GM23338 (cell line): ENCODE measurements around the gene CASP3. TPM values are rescaled to one million over a fixed set of nuclear protein-coding genes. Genes with fewer than 3 reads are reported as not detected.

Experiments used
- ATAC-seq: fragments of 200-7000 bp; cut with Tn5 transposase; 3 replicates; pipeline ENCODE4 v1.9.1; 2020
- DNase-seq: peaks from one replicate; pipeline ENCODE4 v3.0.0-alpha.2; 2015; ENCODE audit warnings: low spot score
- H2AFZ ChIP-seq: fragments of 200-600 bp; sonication (generic); 2 replicates; pipeline ENCODE4 v1.8.0; 2016; ENCODE audit warnings: antibody characterized with exemption, mild to moderate bottlenecking, moderate library complexity
- H3F3A ChIP-seq: fragments of 200-600 bp; sonication (generic); replicated peaks from 2 replicates; pipeline ENCODE4 v1.8.0; 2017; ENCODE audit warnings: antibody characterized with exemption, mixed run types, low read depth
- H3K27ac ChIP-seq: fragments of 200-600 bp; sonication (generic); 2 replicates; pipeline ENCODE4 v1.6.1; 2016; ENCODE audit warnings: low read depth
- H3K27me3 ChIP-seq: fragments of 200-600 bp; sonication (generic); 2 replicates; pipeline ENCODE4 v1.8.0; 2016; ENCODE audit warnings: mild to moderate bottlenecking, mixed run types, moderate library complexity; ENCODE audit not compliant: insufficient read depth
- H3K36me3 ChIP-seq: fragments of 200-600 bp; sonication (generic); 2 replicates; pipeline ENCODE4 v1.8.0; 2016; ENCODE audit warnings: mild to moderate bottlenecking; ENCODE audit not compliant: insufficient read depth
- H3K4me1 ChIP-seq: fragments of 200-600 bp; sonication (generic); 2 replicates; pipeline ENCODE4 v1.8.0; 2016; ENCODE audit warnings: mild to moderate bottlenecking, moderate library complexity; ENCODE audit not compliant: insufficient read depth
- H3K4me2 ChIP-seq: fragments of 200-600 bp; sonication (generic); 2 replicates; pipeline ENCODE4 v1.7.1; 2017; ENCODE audit warnings: mixed run types
- H3K4me3 ChIP-seq: fragments of 200-600 bp; sonication (generic); 2 replicates; pipeline ENCODE4 v1.6.1; 2016; ENCODE audit warnings: mixed run types
- H3K79me2 ChIP-seq: fragments of 200-600 bp; sonication (generic); replicated peaks from 2 replicates; pipeline ENCODE4 v1.8.0; 2017; ENCODE audit warnings: mild to moderate bottlenecking; ENCODE audit not compliant: insufficient read depth
- H3K9me2 ChIP-seq: fragments of 200-600 bp; sonication (generic); 2 replicates; pipeline ENCODE4 v1.8.0; 2017; ENCODE audit not compliant: insufficient read depth
- H4K20me1 ChIP-seq: fragments of 200-600 bp; sonication (generic); replicated peaks from 2 replicates; pipeline ENCODE4 v1.8.0; 2017; ENCODE audit warnings: mild to moderate bottlenecking; ENCODE audit not compliant: insufficient read depth
- H3K27ac Mint-ChIP-seq: 2 replicates; pipeline ENCODE4 v1.8.0; 2020; ENCODE audit warnings: inconsistent platforms, mild to moderate bottlenecking, moderate library complexity, mixed read lengths
- H3K27me3 Mint-ChIP-seq: 3 replicates; pipeline ENCODE4 v1.8.0; 2022; ENCODE audit warnings: low read depth, mild to moderate bottlenecking, moderate library complexity, mixed read lengths, inconsistent platforms; ENCODE audit not compliant: insufficient read depth, poor library complexity
- H3K36me3 Mint-ChIP-seq: 3 replicates; pipeline ENCODE4 v1.8.0; 2021; ENCODE audit warnings: low read depth, mild to moderate bottlenecking, inconsistent platforms, moderate library complexity, mixed read lengths
- H3K4me1 Mint-ChIP-seq: 3 replicates; pipeline ENCODE4 v1.8.0; 2020; ENCODE audit warnings: mild to moderate bottlenecking, inconsistent platforms, mixed read lengths
- H3K4me3 Mint-ChIP-seq: 3 replicates; pipeline ENCODE4 v1.8.0; 2021; ENCODE audit warnings: moderate library complexity, mild to moderate bottlenecking, inconsistent platforms, mixed read lengths
- H3K9me3 Mint-ChIP-seq: 3 replicates; pipeline ENCODE4 v1.8.0; 2020; ENCODE audit warnings: moderate library complexity, mild to moderate bottlenecking, inconsistent platforms, mixed read lengths
- EZH2 ChIP-seq: fragments of 200-600 bp; sonication (generic); IDR thresholded peaks from one replicate; pipeline ENCODE4 v1.8.0; 2017; ENCODE audit warnings: antibody characterized with exemption, mild to moderate bottlenecking, low read depth; ENCODE audit not compliant: unreplicated experiment
- EZH2phosphoT487 ChIP-seq: fragments of 200-600 bp; sonication (generic); IDR thresholded peaks from one replicate; pipeline ENCODE4 v1.8.1; 2018; ENCODE audit warnings: antibody characterized with exemption; ENCODE audit not compliant: unreplicated experiment
- JUNB ChIP-seq: IDR thresholded peaks from one replicate; pipeline ENCODE4 v1.6.1; 2016; ENCODE audit warnings: antibody characterized with exemption; ENCODE audit not compliant: unreplicated experiment
- polyA plus RNA-seq: library from polyadenylated mRNA; unstranded; fragments of >200 nt; fragmentation: Nextera tagmentation; extraction: Ambion mirVana; gene quantifications from 2 replicates; pipeline ENCODE4 v1.2.1, GENCODE V29; 2016
- total RNA-seq: library from RNA; depleted of rRNA; stranded (reverse); fragments of >200 nt; shearing (Covaris generic); gene quantifications from 2 replicates; pipeline ENCODE4 v1.2.3, GENCODE V29; 2014; rRNA removed
- TF ChIP-seq, protein P1 (sequence below): IDR thresholded peaks from one replicate; pipeline ENCODE4 v1.6.1; 2018; ENCODE audit warnings: antibody characterized with exemption; ENCODE audit not compliant: unreplicated experiment
- TF ChIP-seq, protein P2 (sequence below), 2 experiments: fragments of 200-600 bp in 1 of 2; sonication (generic) in 1 of 2; conservative IDR thresholded peaks; 2 replicates each; pipeline versions ENCODE4 v1.5.1 to v1.6.1; 2016 to 2017; ENCODE audit warnings: antibody characterized with exemption in 2 of 2, low read depth in 2 of 2, mild to moderate bottlenecking in 2 of 2, moderate library complexity in 1 of 2

Gene CASP3
- total and polyA plus RNA-seq, 2 experiments from 2014 or later = 50.5 to 84.4 TPM

DNA sequence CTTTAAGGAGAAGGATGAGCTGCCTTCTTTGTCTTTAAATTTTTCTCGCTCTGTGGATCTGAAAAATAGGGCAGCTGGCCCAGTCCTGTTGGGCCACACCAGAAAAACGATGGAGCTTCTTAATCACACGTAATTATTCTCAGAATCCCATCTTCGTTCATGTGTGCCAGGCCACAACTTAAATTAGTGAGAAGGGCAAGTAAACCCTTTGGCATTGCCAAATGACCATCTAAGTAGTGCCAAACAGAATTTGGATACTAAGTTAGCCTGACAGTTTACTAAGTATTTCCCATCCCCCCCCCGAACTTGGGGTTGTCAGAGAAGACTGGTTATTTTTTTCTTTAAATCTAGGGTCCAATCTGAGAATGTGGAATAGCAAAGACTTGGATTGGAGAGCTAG lies 62.0 kb downstream of the CASP3 start:
- Mint-ChIP-seq H3K9me3 (peaks cover 8% of the 10 kb centered on the region; the same call in 1 of the 3 replicates), H3K27me3 (no peaks in the 10 kb centered on the region), H3K4me1 (no peaks in the 10 kb centered on the region; the same call in 2 of the 3 replicates), H3K27ac (no peak overlapping the region), H3K36me3 (peaks cover 2% of the 10 kb centered on the region; the same call in 1 of the 3 replicates), H3K4me3 (no peak overlapping the region)
- TF ChIP-seq, protein P1, sequence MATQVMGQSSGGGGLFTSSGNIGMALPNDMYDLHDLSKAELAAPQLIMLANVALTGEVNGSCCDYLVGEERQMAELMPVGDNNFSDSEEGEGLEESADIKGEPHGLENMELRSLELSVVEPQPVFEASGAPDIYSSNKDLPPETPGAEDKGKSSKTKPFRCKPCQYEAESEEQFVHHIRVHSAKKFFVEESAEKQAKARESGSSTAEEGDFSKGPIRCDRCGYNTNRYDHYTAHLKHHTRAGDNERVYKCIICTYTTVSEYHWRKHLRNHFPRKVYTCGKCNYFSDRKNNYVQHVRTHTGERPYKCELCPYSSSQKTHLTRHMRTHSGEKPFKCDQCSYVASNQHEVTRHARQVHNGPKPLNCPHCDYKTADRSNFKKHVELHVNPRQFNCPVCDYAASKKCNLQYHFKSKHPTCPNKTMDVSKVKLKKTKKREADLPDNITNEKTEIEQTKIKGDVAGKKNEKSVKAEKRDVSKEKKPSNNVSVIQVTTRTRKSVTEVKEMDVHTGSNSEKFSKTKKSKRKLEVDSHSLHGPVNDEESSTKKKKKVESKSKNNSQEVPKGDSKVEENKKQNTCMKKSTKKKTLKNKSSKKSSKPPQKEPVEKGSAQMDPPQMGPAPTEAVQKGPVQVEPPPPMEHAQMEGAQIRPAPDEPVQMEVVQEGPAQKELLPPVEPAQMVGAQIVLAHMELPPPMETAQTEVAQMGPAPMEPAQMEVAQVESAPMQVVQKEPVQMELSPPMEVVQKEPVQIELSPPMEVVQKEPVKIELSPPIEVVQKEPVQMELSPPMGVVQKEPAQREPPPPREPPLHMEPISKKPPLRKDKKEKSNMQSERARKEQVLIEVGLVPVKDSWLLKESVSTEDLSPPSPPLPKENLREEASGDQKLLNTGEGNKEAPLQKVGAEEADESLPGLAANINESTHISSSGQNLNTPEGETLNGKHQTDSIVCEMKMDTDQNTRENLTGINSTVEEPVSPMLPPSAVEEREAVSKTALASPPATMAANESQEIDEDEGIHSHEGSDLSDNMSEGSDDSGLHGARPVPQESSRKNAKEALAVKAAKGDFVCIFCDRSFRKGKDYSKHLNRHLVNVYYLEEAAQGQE = no peak
- TF ChIP-seq EZH2phosphoT487 = no peak
- TF ChIP-seq, protein P2, sequence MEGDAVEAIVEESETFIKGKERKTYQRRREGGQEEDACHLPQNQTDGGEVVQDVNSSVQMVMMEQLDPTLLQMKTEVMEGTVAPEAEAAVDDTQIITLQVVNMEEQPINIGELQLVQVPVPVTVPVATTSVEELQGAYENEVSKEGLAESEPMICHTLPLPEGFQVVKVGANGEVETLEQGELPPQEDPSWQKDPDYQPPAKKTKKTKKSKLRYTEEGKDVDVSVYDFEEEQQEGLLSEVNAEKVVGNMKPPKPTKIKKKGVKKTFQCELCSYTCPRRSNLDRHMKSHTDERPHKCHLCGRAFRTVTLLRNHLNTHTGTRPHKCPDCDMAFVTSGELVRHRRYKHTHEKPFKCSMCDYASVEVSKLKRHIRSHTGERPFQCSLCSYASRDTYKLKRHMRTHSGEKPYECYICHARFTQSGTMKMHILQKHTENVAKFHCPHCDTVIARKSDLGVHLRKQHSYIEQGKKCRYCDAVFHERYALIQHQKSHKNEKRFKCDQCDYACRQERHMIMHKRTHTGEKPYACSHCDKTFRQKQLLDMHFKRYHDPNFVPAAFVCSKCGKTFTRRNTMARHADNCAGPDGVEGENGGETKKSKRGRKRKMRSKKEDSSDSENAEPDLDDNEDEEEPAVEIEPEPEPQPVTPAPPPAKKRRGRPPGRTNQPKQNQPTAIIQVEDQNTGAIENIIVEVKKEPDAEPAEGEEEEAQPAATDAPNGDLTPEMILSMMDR (conservative IDR thresholded peaks at IDR 0.05; ENCODE audit: low read depth in 2 of 2) = no peak
- Histone ChIP-seq H3K9me2 (no peaks in the 10 kb centered on the region), H2AFZ (no peak overlapping the region), H3K79me2 (no peaks in the 10 kb centered on the region), H4K20me1 (no peaks in the 10 kb centered on the region), H3K27me3 (no peaks in the 10 kb centered on the region), H3K4me2 (no peak overlapping the region), H3K4me1 (peaks cover 5% of the 10 kb centered on the region; the same call in 1 of the 2 replicates), H3F3A (no peaks in the 10 kb centered on the region), H3K4me3 (no peak overlapping the region), H3K27ac (no peak overlapping the region; the same call in 1 of the 2 replicates), H3K36me3 (no peaks in the 10 kb centered on the region)
- DNase-seq = no peak
- no peak for ATAC-seq

DNA sequence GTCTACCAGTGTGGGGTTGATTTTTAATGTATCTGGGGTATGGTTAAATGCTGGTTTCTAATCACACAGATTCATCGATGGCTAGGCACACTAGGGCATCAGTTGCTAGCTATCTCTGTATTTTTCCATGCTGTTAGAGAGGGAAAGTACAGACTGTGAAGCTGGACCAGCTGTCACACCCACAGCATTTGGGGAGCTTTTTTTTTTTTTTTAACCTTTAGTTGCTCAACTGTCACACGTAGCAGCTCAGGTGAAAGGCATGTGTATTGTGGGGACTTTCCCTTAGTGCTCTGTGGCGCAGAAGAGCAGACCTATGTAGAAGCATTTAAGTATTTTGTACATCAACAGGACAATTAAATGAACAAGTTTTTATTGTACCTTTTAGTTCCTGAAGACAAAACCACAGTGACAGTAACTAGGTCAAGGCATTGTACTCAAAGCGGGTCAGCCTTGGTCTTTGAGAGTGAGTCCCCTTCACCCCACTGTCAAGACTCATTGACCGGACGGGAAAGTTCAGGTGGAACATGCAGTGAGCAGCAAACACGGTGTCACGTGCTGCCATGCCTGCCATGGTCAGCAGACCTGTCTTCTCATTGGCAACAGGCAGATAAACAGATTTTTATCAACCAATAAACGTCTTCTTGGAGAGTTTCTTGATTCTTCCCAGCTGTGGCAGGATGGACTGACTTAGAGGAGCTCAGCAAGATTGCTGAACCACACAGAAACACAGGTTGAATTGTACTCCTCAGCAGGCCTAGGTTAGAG lies 65.3 kb downstream of the CASP3 start:
- H3K27ac ChIP-seq = no peak overlapping the region
- ATAC-seq = no peak
- no peak overlapping the region for H3K4me2 ChIP-seq
- no peak for TF ChIP-seq EZH2
- no peak for TF ChIP-seq JUNB
- H2AFZ ChIP-seq = no peak overlapping the region
- no peaks in the 10 kb centered on the region for H3K9me2 ChIP-seq
- H3K36me3 Mint-ChIP-seq = peaks cover 21% of the 10 kb centered on the region
- H3K4me1 Mint-ChIP-seq = no peaks in the 10 kb centered on the region; the same call in 2 of the 3 replicates
- no peak overlapping the region for H3K4me3 ChIP-seq
- H3K9me3 Mint-ChIP-seq = peaks cover 27% of the 10 kb centered on the region
- peaks cover 2% of the 10 kb centered on the region for H3K27me3 Mint-ChIP-seq
- H3K79me2 ChIP-seq = no peaks in the 10 kb centered on the region
- H3K36me3 ChIP-seq = no peaks in the 10 kb centered on the region
- no peak for DNase-seq
- H3K27ac Mint-ChIP-seq = no peak overlapping the region
- no peaks in the 10 kb centered on the region for H4K20me1 ChIP-seq
- H3K4me1 ChIP-seq = peaks cover 5% of the 10 kb centered on the region; the same call in 1 of the 2 replicates
- no peaks in the 10 kb centered on the region for H3F3A ChIP-seq
- no peak overlapping the region for H3K4me3 Mint-ChIP-seq
- H3K27me3 ChIP-seq = no peaks in the 10 kb centered on the region

Other genes starting within 250 kb of the CASP3 start
- 14.1 and 14.7 TPM in 2 replicates for gene IRF2, start 174.9 kb downstream of the CASP3 start, total RNA-seq
- 13.6 and 15.0 TPM in 2 replicates for gene IRF2, start 174.9 kb downstream of the CASP3 start, polyA plus RNA-seq
- gene PRIMPOL, start 291 bp upstream of the CASP3 start, total RNA-seq = 3.5 and 10.1 TPM in 2 replicates
- gene PRIMPOL, start 291 bp upstream of the CASP3 start, polyA plus RNA-seq = 8.5 and 9.6 TPM in 2 replicates
- 77.0 and 88.3 TPM in 2 replicates for gene CENPU, start 84.6 kb upstream of the CASP3 start, total RNA-seq
- 152 and 186 TPM in 2 replicates for gene CENPU, start 84.6 kb upstream of the CASP3 start, polyA plus RNA-seq
- gene ACSL1, start 176.5 kb upstream of the CASP3 start, total RNA-seq = 11.0 and 13.1 TPM in 2 replicates
- gene ACSL1, start 176.5 kb upstream of the CASP3 start, polyA plus RNA-seq = 4.7 and 6.2 TPM in 2 replicates